A549 treated with AZD2906 at 1 μM for 4 hours (cell line): Measurements from ENCODE around the gene SPON1. TPM values are rescaled to one million over a fixed set of nuclear protein-coding genes. Genes with fewer than 3 reads are reported as not detected.

Experiments used
- total RNA-seq: library from RNA; stranded (reverse); fragments of 200-300 nt; extraction: Qiagen RNA extraction; gene quantifications from 5 replicates; pipeline ENCODE4 v1.2.3, GENCODE V29; 2022

The SPON1 gene
- total RNA-seq = 0.01 to 0.02 TPM in 2 of 5 replicates, not detected in the others

GRCh38 chr11:13962562-13963168 lies at the start of gene SPON1:
Gene SPON1, plus strand, starts transcription at chr11:13962723. Its CDS starts 182 bp downstream, at chr11:13962905.

